Gastrocnemius medialis (tissue), 4 donors: Measurements from ENCODE around the gene FGF14.

Experiments used
- CTCF ChIP-seq, 5 experiments: fragments of 450-650 bp in 3 of 5; fragments of 200-600 bp in 2 of 5; sonication (generic) in 2 of 5; IDR thresholded peaks in 4 of 5; conservative IDR thresholded peaks in 1 of 5; 1 replicate in 4 of 5; 2 replicates in 1 of 5; pipeline ENCODE4 v1.5.1; 2016 to 2019; ENCODE audit warnings: antibody characterized with exemption in 5 of 5, mild to moderate bottlenecking in 3 of 5, moderate library complexity in 3 of 5
- POLR2A ChIP-seq, 2 donors: fragments of 450-650 bp; IDR thresholded peaks; one replicate each; pipeline ENCODE4 v1.6.1; 2017; ENCODE audit warnings: antibody characterized with exemption in 2 of 2, mild to moderate bottlenecking in 2 of 2, moderate library complexity in 2 of 2

- no peak for TF ChIP-seq POLR2A (IDR thresholded peaks at IDR 0.05)
- TF ChIP-seq CTCF (IDR thresholded peaks at IDR 0.05 in 4 of 5, conservative IDR thresholded peaks at IDR 0.05 in 1 of 5), result no peak
Measured at GRCh38 chr13:101917475-101917810, 484.4 kb downstream of the FGF14 start.
